T-cell (primary cell): ENCODE results near the gene TAB2. TPM values are rescaled to one million over a fixed set of nuclear protein-coding genes. Genes with fewer than 3 reads are reported as not detected.

Experiments
- ATAC-seq, 4 experiments: fragments of 200-7000 bp in 3 of 4; fragments of 150-1000 bp in 1 of 4; cut with Tn5 transposase; replicated peaks in 1 of 4; 1 replicate in 3 of 4; 2 replicates in 1 of 4; pipeline ENCODE4 v1.10.0; 2021; ENCODE audit warnings: moderate library complexity in 3 of 4, mild to moderate bottlenecking in 2 of 4, moderate number of reproducible peaks in 1 of 4
- CTCF ChIA-PET, 2 donors: fragments of 300-600 bp; sonication (Branson Sonifier 250); formaldehyde crosslinking; loops; one replicate each; lab custom pipeline; 2022; ENCODE audit warnings: antibody characterized with exemption in 2 of 2; lab: Charles Lee
- POLR2A ChIA-PET, 2 donors: fragments of 300-600 bp; sonication (Branson Sonifier 250); formaldehyde crosslinking; loops; one replicate each; lab custom pipeline; 2022; ENCODE audit warnings: antibody characterized with exemption in 2 of 2; lab: Charles Lee
- DNase-seq, 35 experiments: peaks; one replicate each; pipeline versions ENCODE4 v3.0.0 to v3.0.0-alpha.2; 2013 to 2023
- H3K27ac ChIP-seq: one replicate; pipeline ENCODE4 v1.5.1; 2013; ENCODE audit warnings: low read length
- H3K27me3 ChIP-seq, 2 experiments: replicated peaks in 1 of 2; 1 replicate in 1 of 2; 2 replicates in 1 of 2; pipeline versions ENCODE4 v1.6.1 to v1.7.0; 2013; ENCODE audit warnings: low read length in 1 of 2, mixed read lengths in 1 of 2; ENCODE audit not compliant: control insufficient read depth in 2 of 2, insufficient read depth in 2 of 2; ENCODE audit errors: extremely low read depth in 1 of 2
- H3K36me3 ChIP-seq, 2 donors: 1 replicate in 1 of 2; 2 replicates in 1 of 2; pipeline versions ENCODE4 v1.6.1 to v1.7.0; 2013; ENCODE audit warnings: low read length in 1 of 2; ENCODE audit not compliant: control insufficient read depth in 2 of 2, insufficient read depth in 1 of 2; ENCODE audit errors: extremely low read depth in 1 of 2
- H3K4me1 ChIP-seq, 2 experiments: 1 replicate in 1 of 2; 2 replicates in 1 of 2; pipeline versions ENCODE4 v1.6.1 to v1.7.0; 2013; ENCODE audit warnings: low read length in 2 of 2, mixed read lengths in 1 of 2; ENCODE audit not compliant: insufficient read depth in 2 of 2, control insufficient read depth in 1 of 2; ENCODE audit errors: extremely low read depth in 1 of 2
- H3K4me3 ChIP-seq, 2 donors: 1 replicate in 1 of 2; 2 replicates in 1 of 2; pipeline versions ENCODE4 v1.5.1 to v1.7.0; 2013; ENCODE audit warnings: mild to moderate bottlenecking in 2 of 2, low read length in 1 of 2, moderate library complexity in 1 of 2; ENCODE audit not compliant: control insufficient read depth in 1 of 2; ENCODE audit errors: extremely low read depth in 1 of 2
- H3K9me3 ChIP-seq: 2 replicates; pipeline ENCODE4 v1.7.0; 2013
- H3K27ac Mint-ChIP-seq, 2 donors: one replicate each; pipeline ENCODE4 v1.8.0; 2020 to 2021; ENCODE audit warnings: mild to moderate bottlenecking in 2 of 2, mixed read lengths in 2 of 2
- H3K27me3 Mint-ChIP-seq, 2 donors: one replicate each; pipeline ENCODE4 v1.8.0; 2021 to 2022; ENCODE audit warnings: mixed read lengths in 2 of 2
- H3K36me3 Mint-ChIP-seq: one replicate; pipeline ENCODE4 v1.8.0; 2021; ENCODE audit warnings: mixed read lengths
- H3K4me1 Mint-ChIP-seq, 3 donors: one replicate each; pipeline ENCODE4 v1.8.0; 2020 to 2022; ENCODE audit warnings: mixed read lengths in 3 of 3, mild to moderate bottlenecking in 1 of 3
- H3K4me3 Mint-ChIP-seq, 3 donors: one replicate each; pipeline ENCODE4 v1.8.0; 2020 to 2022; ENCODE audit warnings: mild to moderate bottlenecking in 3 of 3, mixed read lengths in 3 of 3, moderate library complexity in 3 of 3
- H3K9me3 Mint-ChIP-seq, 3 donors: one replicate each; pipeline ENCODE4 v1.8.0; 2020 to 2022; ENCODE audit warnings: mixed read lengths in 3 of 3
- WGBS: methylation state at CpG from one replicate; pipeline ENCODE4 v1.1.5; 2013; ENCODE audit warnings: missing lambda C conversion rate; ENCODE audit not compliant: insufficient coverage; 5-methylcytosine and 5-hydroxymethylcytosine counted together
- total RNA-seq, 35 experiments: library from RNA in 6 of 35; stranded (reverse) in 6 of 35; fragments of 120-200 nt in 1 of 35; gene quantifications; one replicate each; pipeline versions ENCODE4 v1.2.1 to v1.2.4 and lab custom pipeline; 2013 to 2026

TAB2 gene
- total RNA-seq, 5 donors from 2014 or later (not counting 1 experiment from before 2014, with no cell fraction given): 128 to 160 (median 146) TPM

DNA sequence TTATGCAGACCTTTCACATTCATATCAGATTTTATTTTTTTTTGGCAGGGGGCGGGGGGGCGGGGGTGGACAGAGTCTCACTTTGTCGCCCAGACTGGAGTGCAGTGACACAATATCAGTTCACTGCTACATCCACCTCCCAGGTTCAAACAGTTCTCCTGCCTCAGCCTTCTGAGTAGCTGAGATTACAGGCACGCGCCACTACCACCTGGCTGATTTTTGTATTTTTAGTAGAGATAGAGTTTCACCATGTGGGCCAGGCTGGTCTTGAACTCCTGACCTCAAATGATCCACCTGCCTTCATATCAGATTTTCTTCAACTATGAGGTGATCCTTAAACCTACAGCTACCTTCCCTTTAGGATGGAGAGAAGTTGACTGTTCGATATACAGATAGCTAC, 74.6 kb downstream of the TAB2 start:
- peaks cover 0 to 16% of the 10 kb centered on the region in 2 experiments for H3K4me1 ChIP-seq
- ChIA-PET POLR2A (interaction anchor here (0.6 to 1.2 kb wide), 2 partner anchors 10 to 32 kb away, joined by 5 to 6 read pairs; no protein-coding TSS in a partner anchor), CTCF (no interaction called here)
- Mint-ChIP-seq H3K4me3 (peak overlapping the region in 1 of 3 donors; percentile 11), H3K9me3 (peaks cover 0 to 2% (median 0%) of the 10 kb centered on the region in 3 donors), H3K36me3 (peaks cover 63% of the 10 kb centered on the region), H3K27me3 (no peaks in the 10 kb centered on the region), H3K27ac (peak overlapping the region; percentile 23 to 70), H3K4me1 (peaks cover 66 to 78% (median 70%) of the 10 kb centered on the region in 3 donors)
- DNase-seq: no peak
- WGBS: no CpG with 5 or more reads among the region's 6 CpGs
- H3K36me3 ChIP-seq: peaks cover 0 to 19% of the 10 kb centered on the region in 2 donors
- ATAC-seq: no peak
- H3K27ac ChIP-seq: no peak overlapping the region
- H3K4me3 ChIP-seq: no peak overlapping the region
- peaks cover 2% of the 10 kb centered on the region for H3K9me3 ChIP-seq
- H3K27me3 ChIP-seq: no peaks in the 10 kb centered on the region

DNA sequence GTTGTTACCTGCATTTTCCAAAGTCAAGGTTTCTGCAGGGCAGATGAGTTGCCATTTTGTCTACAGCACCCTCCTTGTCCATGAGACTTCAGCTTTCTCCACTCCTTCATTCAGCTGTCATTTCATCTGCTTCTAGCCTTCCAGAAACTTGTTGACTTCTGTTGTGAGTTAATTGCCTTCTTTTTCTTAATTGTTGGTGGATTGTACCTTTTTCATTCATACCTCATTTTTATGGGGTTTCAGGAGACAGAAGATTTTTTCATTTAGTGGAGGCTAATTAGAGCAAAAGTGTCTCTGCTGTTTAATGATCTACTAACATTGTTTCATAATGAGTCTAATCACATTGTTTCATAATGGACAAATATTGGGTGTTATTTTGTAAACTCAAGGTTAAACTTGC, 75.0 kb downstream of the TAB2 start:
- H3K27me3 ChIP-seq: no peaks in the 10 kb centered on the region
- no peak for ATAC-seq
- no peaks in the 10 kb centered on the region for H3K27me3 Mint-ChIP-seq
- H3K4me1 Mint-ChIP-seq: peaks cover 67 to 78% (median 69%) of the 10 kb centered on the region in 3 donors
- peak overlapping the region; percentile 23 to 70 for H3K27ac Mint-ChIP-seq
- POLR2A ChIA-PET: interaction anchor here in 1 of 2 donors (1.2 kb wide), 1 partner anchor 10 kb away, joined by 6 read pairs; no protein-coding TSS in a partner anchor
- H3K4me3 ChIP-seq: no peak overlapping the region
- DNase-seq: no peak
- H3K9me3 ChIP-seq: peaks cover 2% of the 10 kb centered on the region
- H3K36me3 ChIP-seq: peaks cover 0 to 19% of the 10 kb centered on the region in 2 donors
- no peak overlapping the region for H3K27ac ChIP-seq
- peaks cover 0 to 16% of the 10 kb centered on the region in 2 experiments for H3K4me1 ChIP-seq
- H3K4me3 Mint-ChIP-seq: peak overlapping the region in 1 of 3 donors; percentile 11
- peaks cover 65% of the 10 kb centered on the region for H3K36me3 Mint-ChIP-seq
- H3K9me3 Mint-ChIP-seq: no peaks in the 10 kb centered on the region
- CTCF ChIA-PET: no interaction called here

DNA sequence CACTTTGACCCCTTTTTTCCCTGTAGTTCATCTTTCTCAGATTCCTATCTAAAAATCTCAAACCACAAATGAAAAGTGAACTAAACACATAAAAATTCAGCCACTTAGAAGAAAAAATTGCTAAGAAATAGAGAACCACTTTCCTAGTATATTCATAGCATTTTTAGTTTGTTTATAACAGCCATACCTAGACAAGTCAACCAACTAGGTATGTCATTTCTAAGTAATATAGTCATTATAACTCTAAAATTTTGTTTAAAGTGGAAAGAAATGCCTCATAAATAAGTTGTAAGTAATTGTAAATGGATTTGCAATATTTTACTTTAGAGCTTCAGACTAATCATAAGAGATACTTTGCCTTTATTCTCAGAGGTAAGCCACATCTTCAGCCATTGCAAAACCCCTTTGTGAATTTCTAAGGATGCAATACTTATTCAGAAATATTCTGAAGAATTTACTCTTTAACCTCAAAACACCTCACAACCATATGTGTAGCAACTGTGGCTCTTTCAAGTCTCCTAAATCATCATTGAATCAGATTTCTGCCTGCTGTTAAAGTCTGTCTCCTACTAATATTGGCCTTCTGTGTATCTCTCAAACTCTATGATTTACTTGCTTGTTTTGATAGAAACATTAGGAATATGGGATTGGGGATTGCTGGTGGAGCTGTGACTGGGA, 75.6 kb downstream of the TAB2 start:
- no peaks in the 10 kb centered on the region for H3K9me3 ChIP-seq
- POLR2A ChIA-PET: no interaction called here
- DNase-seq (no peak), ATAC-seq (no peak)
- no peaks in the 10 kb centered on the region for H3K27me3 Mint-ChIP-seq
- H3K27ac ChIP-seq: no peak overlapping the region
- no peak overlapping the region for H3K4me3 ChIP-seq
- peaks cover 0 to 16% of the 10 kb centered on the region in 2 experiments for H3K4me1 ChIP-seq
- no peaks in the 10 kb centered on the region for H3K9me3 Mint-ChIP-seq
- peak overlapping the region; percentile 70 to 73 for H3K27ac Mint-ChIP-seq
- peaks cover 0 to 18% of the 10 kb centered on the region in 2 donors for H3K36me3 ChIP-seq
- CTCF ChIA-PET: no interaction called here
- H3K4me1 Mint-ChIP-seq: peaks cover 64 to 74% (median 71%) of the 10 kb centered on the region in 3 donors
- peaks cover 63% of the 10 kb centered on the region for H3K36me3 Mint-ChIP-seq
- H3K4me3 Mint-ChIP-seq: peak overlapping the region in 1 of 3 donors; percentile 11
- H3K27me3 ChIP-seq: no peaks in the 10 kb centered on the region

DNA sequence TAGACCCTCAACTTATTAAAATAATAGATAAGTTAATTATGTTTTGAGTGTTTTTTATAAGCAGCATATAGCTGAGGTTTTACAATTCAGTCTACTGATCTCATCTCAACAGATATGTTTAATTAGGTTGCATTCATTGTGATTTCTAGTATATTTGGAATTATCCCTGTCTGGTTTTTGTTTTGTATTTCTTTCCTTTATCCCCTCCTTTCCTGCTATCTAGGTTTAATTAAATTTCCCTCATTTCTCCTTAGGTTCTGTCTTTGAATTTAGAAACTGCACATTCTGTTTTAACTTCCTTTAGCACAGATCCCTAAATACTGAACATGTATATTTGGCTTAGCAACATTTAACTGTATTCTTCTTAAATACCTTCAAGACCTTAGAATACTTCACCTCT, 77.7 kb downstream of the TAB2 start:
- H3K9me3 ChIP-seq: no peaks in the 10 kb centered on the region
- peaks cover 0 to 29% of the 10 kb centered on the region in 2 donors for H3K36me3 ChIP-seq
- DNase-seq (no peak), ATAC-seq (no peak)
- no peak overlapping the region for H3K4me3 Mint-ChIP-seq
- peaks cover 58 to 65% (median 65%) of the 10 kb centered on the region in 3 donors for H3K4me1 Mint-ChIP-seq
- POLR2A ChIA-PET: interaction anchor here in 1 of 2 donors (0.6 kb wide), 1 partner anchor 12 kb away, joined by 3 read pairs; no protein-coding TSS in a partner anchor
- peak overlapping the region; percentile 18 to 44 for H3K27ac Mint-ChIP-seq
- no peaks in the 10 kb centered on the region for H3K27me3 Mint-ChIP-seq
- H3K4me3 ChIP-seq: no peak overlapping the region
- H3K4me1 ChIP-seq: peaks cover 0 to 16% of the 10 kb centered on the region in 2 experiments
- peaks cover 67% of the 10 kb centered on the region for H3K36me3 Mint-ChIP-seq
- no peaks in the 10 kb centered on the region for H3K27me3 ChIP-seq
- CTCF ChIA-PET: interaction anchor here in 1 of 2 donors (0.5 kb wide), 1 partner anchor 19 kb away, joined by 3 read pairs; no protein-coding TSS in a partner anchor
- H3K27ac ChIP-seq: no peak overlapping the region
- no peaks in the 10 kb centered on the region for H3K9me3 Mint-ChIP-seq

DNA sequence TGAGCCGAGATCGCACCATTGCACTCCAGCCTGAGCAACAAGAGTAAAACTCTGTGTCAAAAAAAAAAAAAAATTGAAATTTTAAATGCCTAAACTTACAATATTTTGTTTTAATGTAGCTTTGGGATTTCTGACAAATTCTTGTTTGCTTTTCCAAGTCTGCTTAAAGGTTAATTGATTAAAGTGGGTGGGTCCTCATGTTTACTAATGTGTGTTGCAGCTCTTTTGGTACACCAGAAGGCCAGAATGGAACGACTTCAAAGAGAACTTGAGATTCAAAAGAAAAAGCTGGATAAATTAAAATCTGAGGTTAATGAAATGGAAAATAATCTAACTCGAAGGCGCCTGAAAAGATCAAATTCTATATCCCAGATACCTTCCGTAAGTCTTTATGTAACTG, 79.9 kb downstream of the TAB2 start:
- peaks cover 66% of the 10 kb centered on the region for H3K36me3 Mint-ChIP-seq

DNA sequence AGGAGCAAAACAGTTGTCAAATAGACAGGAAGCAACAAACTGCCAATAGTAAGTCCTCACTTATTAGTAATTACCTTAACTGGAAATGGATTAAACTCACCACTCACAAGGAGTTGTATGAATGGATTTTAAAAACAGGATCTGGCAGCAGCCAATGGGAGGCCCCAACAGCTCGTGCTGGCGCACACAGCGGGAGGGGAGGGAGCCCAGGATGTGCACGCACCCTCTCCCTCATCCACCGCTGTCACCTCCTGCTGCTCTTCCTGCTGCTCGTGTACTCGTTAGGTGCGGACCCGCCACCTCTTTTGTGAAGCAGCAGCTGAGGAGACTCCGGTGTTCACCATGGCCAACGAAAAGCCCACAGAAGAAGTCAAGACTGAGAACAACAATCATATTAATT, 82.5 kb downstream of the TAB2 start, which contains the start of gene SUMO4:
Gene SUMO4, plus strand, starts transcription at position 213 of the 400 bp plus-strand sequence. Its CDS starts 130 bp downstream, at position 343.
- POLR2A ChIA-PET: no interaction called here
- Histone ChIP-seq H3K4me3 (no peak within 1 kb of the TSS), H3K27ac (no peak within 1 kb of the TSS), H3K27me3 (no peaks in the 10 kb centered on the region), H3K36me3 (peaks cover 0 to 37% of the 10 kb centered on the region in 2 donors), H3K4me1 (no peaks in the 10 kb centered on the region), H3K9me3 (no peaks in the 10 kb centered on the region)
- 96% methylated on average over 4 of the region's 11 CpGs for WGBS
- Mint-ChIP-seq H3K4me1 (peaks cover 17 to 39% (median 33%) of the 10 kb centered on the region in 3 donors), H3K27me3 (no peaks in the 10 kb centered on the region), H3K36me3 (peaks cover 75% of the 10 kb centered on the region), H3K4me3 (no peak within 1 kb of the TSS), H3K9me3 (no peaks in the 10 kb centered on the region), H3K27ac (no peak within 1 kb of the TSS)
- ATAC-seq (no peak), DNase-seq (no peak)
- CTCF ChIA-PET: no interaction called here

More for the DNA sequence above, 79.9 kb downstream of the TAB2 start:
- no peaks in the 10 kb centered on the region for H3K27me3 Mint-ChIP-seq
- ChIA-PET POLR2A (interaction anchor here (0.6 to 0.7 kb wide), 3 partner anchors 17 to 104 kb away, joined by 3 to 4 read pairs (median 3); no protein-coding TSS in a partner anchor), CTCF (interaction anchor here (0.6 to 1.5 kb wide), 4 partner anchors 31 to 202 kb away, joined by 3 to 4 read pairs (median 3); no protein-coding TSS in a partner anchor)
- peaks cover 41 to 53% (median 50%) of the 10 kb centered on the region in 3 donors for H3K4me1 Mint-ChIP-seq
- Histone ChIP-seq H3K27me3 (no peaks in the 10 kb centered on the region), H3K4me3 (no peak overlapping the region), H3K27ac (no peak overlapping the region), H3K4me1 (peaks cover 0 to 12% of the 10 kb centered on the region in 2 experiments), H3K36me3 (peaks cover 0 to 34% of the 10 kb centered on the region in 2 donors), H3K9me3 (no peaks in the 10 kb centered on the region)
- peak overlapping the region; percentile 41 to 67 for H3K27ac Mint-ChIP-seq
- no peaks in the 10 kb centered on the region for H3K9me3 Mint-ChIP-seq
- 100% methylated on average over 1 of the region's 6 CpGs for WGBS
- DNase-seq (no peak), ATAC-seq (no peak)
- no peak overlapping the region for H3K4me3 Mint-ChIP-seq
